ENCODE results near the gene ADAMTS3.
"Not testable (repeated sequence)": the region's sequence is repeated elsewhere in the genome, so short reads cannot be mapped to it uniquely, and the experiment has no call there.

The ADAMTS3 gene

GRCh38 chr4:72552447-72552846 lies 16.6 kb downstream of the ADAMTS3 start:
- DNase-seq: no peak

- no peak for DNase-seq
Measured at GRCh38 chr4:72546456-72546855, 22.6 kb downstream of the ADAMTS3 start.

GRCh38 chr4:72540694-72541093 lies 28.3 kb downstream of the ADAMTS3 start:
- not testable (repeated sequence) for DNase-seq

- DNase-seq: no peak
Measured at GRCh38 chr4:72538006-72538405, 31.0 kb downstream of the ADAMTS3 start.

GRCh38 chr4:72536443-72536842 lies 32.6 kb downstream of the ADAMTS3 start:
- no peak for DNase-seq

GRCh38 chr4:72531768-72532290 lies 37.2 kb downstream of the ADAMTS3 start:
- no peak for DNase-seq

GRCh38 chr4:72531322-72531721 lies 37.7 kb downstream of the ADAMTS3 start:
- no peak for DNase-seq

- DNase-seq: no peak
Measured at GRCh38 chr4:72529148-72529822, 39.7 kb downstream of the ADAMTS3 start.

- no peak for DNase-seq
Measured at GRCh38 chr4:72527038-72527646, 41.9 kb downstream of the ADAMTS3 start.

- DNase-seq: no peak
Measured at GRCh38 chr4:72525938-72526337, 43.1 kb downstream of the ADAMTS3 start.

- no peak for DNase-seq
Measured at GRCh38 chr4:72522440-72522839, 46.6 kb downstream of the ADAMTS3 start.

- no peak for DNase-seq
Measured at GRCh38 chr4:72513227-72513626, 55.8 kb downstream of the ADAMTS3 start.

- DNase-seq: no peak
Measured at GRCh38 chr4:72507860-72508419, 61.1 kb downstream of the ADAMTS3 start.

GRCh38 chr4:72507167-72507566 lies 61.9 kb downstream of the ADAMTS3 start:
- DNase-seq: no peak

GRCh38 chr4:72505314-72505744 lies 63.7 kb downstream of the ADAMTS3 start:
- no peak for DNase-seq

- no peak for DNase-seq
Measured at GRCh38 chr4:72500214-72500613, 68.8 kb downstream of the ADAMTS3 start.

GRCh38 chr4:72496119-72496518 lies 72.9 kb downstream of the ADAMTS3 start:
- DNase-seq: no peak

- no peak for DNase-seq
Measured at GRCh38 chr4:72494156-72494555, 74.9 kb downstream of the ADAMTS3 start.

- DNase-seq: no peak
Measured at GRCh38 chr4:72489267-72489666, 79.8 kb downstream of the ADAMTS3 start.

GRCh38 chr4:72486991-72487390 lies 82.0 kb downstream of the ADAMTS3 start:
- no peak for DNase-seq

GRCh38 chr4:72484981-72485380 lies 84.0 kb downstream of the ADAMTS3 start:
- no peak for DNase-seq

GRCh38 chr4:72473434-72473900 lies 95.6 kb downstream of the ADAMTS3 start:
- no peak for DNase-seq

- no peak for DNase-seq
Measured at GRCh38 chr4:72471816-72472215, 97.2 kb downstream of the ADAMTS3 start.

- DNase-seq: no peak
Measured at GRCh38 chr4:72468904-72469502, 100.0 kb downstream of the ADAMTS3 start.
